SU-DHL-6 (cell line): ENCODE measurements around the gene NOTUM.

Experiments used
- H2AFZ ChIP-seq: fragments of 200-600 bp; sonication (generic); 2 replicates; pipeline ENCODE4 v1.6.1; 2014; ENCODE audit warnings: low read depth, mild to moderate bottlenecking, moderate library complexity, mixed read lengths, antibody characterized with exemption, low read length; ENCODE audit not compliant: severe bottlenecking
- H3F3A ChIP-seq: fragments of 200-600 bp; shearing (Covaris generic); 2 replicates; pipeline ENCODE4 v1.6.0; 2016; ENCODE audit warnings: antibody characterized with exemption, mild to moderate bottlenecking; ENCODE audit not compliant: insufficient read depth
- H3K27ac ChIP-seq: fragments of 200-600 bp; sonication (generic); 2 replicates; pipeline ENCODE4 v1.5.1; 2016; ENCODE audit warnings: low read depth, mild to moderate bottlenecking, low read length, moderate library complexity, mixed read lengths
- H3K27me3 ChIP-seq: fragments of 200-600 bp; sonication (generic), shearing (Covaris generic); 2 replicates; pipeline ENCODE4 v1.6.0; 2014; ENCODE audit warnings: mild to moderate bottlenecking, low read length
- H3K36me3 ChIP-seq: fragments of 200-600 bp; sonication (generic); 2 replicates; pipeline ENCODE4 v1.6.1; 2014; ENCODE audit warnings: mild to moderate bottlenecking, low read length, mixed read lengths
- H3K4me2 ChIP-seq: fragments of 300-600, 200-600 bp; shearing (Covaris generic), sonication (generic); 2 replicates; pipeline ENCODE4 v1.6.0; 2014; ENCODE audit warnings: low read length, low read depth, mild to moderate bottlenecking; ENCODE audit not compliant: poor library complexity, severe bottlenecking
- H3K4me3 ChIP-seq: fragments of 200-600 bp; sonication (generic); 2 replicates; pipeline ENCODE4 v1.5.1; 2014; ENCODE audit warnings: antibody characterized with exemption, low read length, mild to moderate bottlenecking, mixed read lengths; ENCODE audit not compliant: insufficient read depth, poor library complexity, severe bottlenecking
- H3K79me2 ChIP-seq: fragments of 200-600 bp; sonication (generic); 2 replicates; pipeline ENCODE4 v1.6.1; 2014; ENCODE audit warnings: mild to moderate bottlenecking, low read length, moderate library complexity; ENCODE audit not compliant: insufficient read depth
- H3K9ac ChIP-seq: fragments of 200-600 bp; sonication (generic); 2 replicates; pipeline ENCODE4 v1.7.0; 2014; ENCODE audit warnings: mild to moderate bottlenecking, low read length
- H3K9me2 ChIP-seq: fragments of 200-600 bp; sonication (generic); replicated peaks from 2 replicates; pipeline ENCODE4 v1.6.1; 2014; ENCODE audit warnings: low read length; ENCODE audit not compliant: insufficient read depth
- H3K9me3 ChIP-seq: fragments of 200-600 bp; sonication (generic); 2 replicates; pipeline ENCODE4 v1.6.1; 2014; ENCODE audit warnings: low read length, mixed read lengths; ENCODE audit not compliant: insufficient read depth
- H4K20me1 ChIP-seq: fragments of 200-600 bp; sonication (generic); 2 replicates; pipeline ENCODE4 v1.6.1; 2014; ENCODE audit warnings: low read depth, mild to moderate bottlenecking, antibody characterized with exemption, low read length, moderate library complexity, mixed read lengths
- CTCF ChIP-seq: fragments of 200-600 bp; sonication (generic); IDR thresholded peaks from one replicate; pipeline ENCODE4 v1.5.1; 2017; ENCODE audit warnings: antibody characterized with exemption, mild to moderate bottlenecking, low read length, moderate library complexity; ENCODE audit not compliant: insufficient read depth, poor library complexity, severe bottlenecking
- EZH2phosphoT487 ChIP-seq: fragments of 200-600 bp; sonication (generic), shearing (Covaris generic); conservative IDR thresholded peaks from 2 replicates; pipeline ENCODE4 v1.6.1; 2018; ENCODE audit warnings: mild to moderate bottlenecking, antibody characterized with exemption, low read length, moderate library complexity, mixed read lengths

Gene NOTUM

DNA sequence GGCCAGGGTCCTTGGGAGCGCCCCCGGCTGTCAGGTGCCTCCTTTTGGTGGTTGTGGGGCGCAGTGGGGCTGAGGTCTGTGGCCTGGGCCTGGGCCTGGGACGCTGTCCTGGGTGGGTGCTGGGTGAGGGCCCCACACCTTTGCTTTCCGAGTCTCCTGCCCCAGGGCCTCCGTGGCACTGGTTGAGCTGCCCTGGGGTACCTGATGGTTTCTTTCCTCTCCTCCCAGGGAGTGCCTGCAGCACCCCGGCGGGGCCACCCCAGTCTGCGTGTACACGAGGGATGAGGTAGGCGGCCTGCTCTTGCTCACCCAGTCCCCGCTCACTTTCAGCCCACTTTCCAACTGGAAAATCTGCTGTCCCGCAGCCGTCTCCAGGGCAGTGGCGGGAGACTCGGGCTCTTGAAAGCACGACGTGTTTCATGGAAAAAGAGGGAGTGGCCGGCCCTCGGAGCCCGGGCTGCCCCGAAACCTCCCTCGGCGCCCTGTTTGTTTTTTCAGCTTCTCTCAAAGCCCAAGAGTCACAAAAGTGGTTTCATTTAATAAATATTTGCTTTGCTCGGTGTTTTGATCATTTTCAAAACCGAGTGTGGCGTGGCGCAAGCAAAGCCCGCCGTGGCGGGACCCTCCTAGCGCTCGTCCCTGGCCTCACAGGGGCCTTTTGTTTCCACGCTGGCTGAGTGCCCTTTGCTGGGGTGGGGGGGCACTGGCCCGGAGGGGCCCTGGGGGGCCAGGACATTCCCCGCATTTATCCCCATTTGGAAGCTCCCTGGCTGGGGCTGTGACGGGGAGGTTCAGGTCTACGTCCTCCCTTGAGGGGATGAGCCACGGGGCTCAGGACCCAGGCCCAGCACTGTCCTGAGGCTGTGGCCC lies 33.8 kb upstream of the NOTUM start:
- H3K27me3 ChIP-seq: no peaks in the 10 kb centered on the region
- TF ChIP-seq EZH2phosphoT487 (no peak), CTCF (no peak)
- no peak overlapping the region for H3K4me2 ChIP-seq
- H4K20me1 ChIP-seq: no peaks in the 10 kb centered on the region
- no peaks in the 10 kb centered on the region for H3K9me2 ChIP-seq
- H3K4me3 ChIP-seq: no peak overlapping the region
- H3K79me2 ChIP-seq: peaks cover 6% of the 10 kb centered on the region; the same call in 1 of the 2 replicates
- H2AFZ ChIP-seq: no peak overlapping the region
- no peak overlapping the region for H3K27ac ChIP-seq
- H3K9ac ChIP-seq: no peak overlapping the region
- no peaks in the 10 kb centered on the region for H3K36me3 ChIP-seq
- no peaks in the 10 kb centered on the region for H3F3A ChIP-seq
- H3K9me3 ChIP-seq: no peaks in the 10 kb centered on the region

GRCh38 chr17:81993729-81994592 lies 33.0 kb upstream of the NOTUM start:
- H3K4me2 ChIP-seq: no peak overlapping the region
- H3K36me3 ChIP-seq: no peaks in the 10 kb centered on the region
- H3K27ac ChIP-seq: no peak overlapping the region
- H3K4me3 ChIP-seq: no peak overlapping the region
- H4K20me1 ChIP-seq: no peaks in the 10 kb centered on the region
- H3K9me2 ChIP-seq: no peaks in the 10 kb centered on the region
- H3F3A ChIP-seq: no peaks in the 10 kb centered on the region
- H3K9me3 ChIP-seq: no peaks in the 10 kb centered on the region
- H2AFZ ChIP-seq: no peak overlapping the region
- H3K27me3 ChIP-seq: no peaks in the 10 kb centered on the region
- TF ChIP-seq CTCF (no peak), EZH2phosphoT487 (no peak)
- peaks cover 6% of the 10 kb centered on the region; the same call in 1 of the 2 replicates for H3K79me2 ChIP-seq
- H3K9ac ChIP-seq: no peak overlapping the region

- Histone ChIP-seq H4K20me1 (no peaks in the 10 kb centered on the region), H3K4me2 (no peak overlapping the region), H2AFZ (no peak overlapping the region)
Measured at GRCh38 chr17:81992306-81993102, 31.5 kb upstream of the NOTUM start.

More at GRCh38 chr17:81992306-81993102, 31.5 kb upstream of the NOTUM start:
- no peaks in the 10 kb centered on the region for H3K9me2 ChIP-seq
- no peak overlapping the region for H3K4me3 ChIP-seq
- H3K9me3 ChIP-seq: no peaks in the 10 kb centered on the region
- peaks cover 6% of the 10 kb centered on the region; the same call in 1 of the 2 replicates for H3K79me2 ChIP-seq
- no peaks in the 10 kb centered on the region for H3F3A ChIP-seq
- no peak overlapping the region for H3K9ac ChIP-seq
- no peaks in the 10 kb centered on the region for H3K36me3 ChIP-seq
- H3K27ac ChIP-seq: no peak overlapping the region
- H3K27me3 ChIP-seq: no peaks in the 10 kb centered on the region
- TF ChIP-seq CTCF (no peak), EZH2phosphoT487 (no peak)
